Activated naive CD4-positive, alpha-beta T cell (primary cell): Measurements from ENCODE around the gene SHC1.

ENCODE experiments used
- DNase-seq, 4 experiments: peaks; one replicate each; lab custom pipeline; 2025; lab: John Stamatoyannopoulos, UW

SHC1 gene

GRCh38 chr1:154973344-154974101 lies 3.0 kb upstream of the SHC1 start:
- DNase-seq: peak; percentile 67 to 79 (median 71)

GRCh38 chr1:154972517-154973343 lies 2.2 kb upstream of the SHC1 start:
- DNase-seq: no peak

GRCh38 chr1:154972213-154972516 lies 1.6 kb upstream of the SHC1 start:
- DNase-seq: no peak

- DNase-seq: no peak
These were observed 923 bp upstream of the SHC1 start for GRCh38 chr1:154971341-154971998.

- no peak for DNase-seq
These were observed 591 bp downstream of the SHC1 start for GRCh38 chr1:154969860-154970452.

GRCh38 chr1:154969246-154969645 lies 1.3 kb downstream of the SHC1 start:
- no peak for DNase-seq

GRCh38 chr1:154968731-154969130 lies 1.8 kb downstream of the SHC1 start:
- no peak for DNase-seq

GRCh38 chr1:154967331-154967950 lies 3.1 kb downstream of the SHC1 start:
- DNase-seq: no peak

GRCh38 chr1:154966111-154966510 lies 4.4 kb downstream of the SHC1 start:
- no peak for DNase-seq

- DNase-seq: no peak
These were observed 6.2 kb downstream of the SHC1 start for GRCh38 chr1:154964359-154964758.

GRCh38 chr1:154963643-154964042 lies 6.9 kb downstream of the SHC1 start:
- DNase-seq: no peak

GRCh38 chr1:154962795-154963330 lies 7.7 kb downstream of the SHC1 start:
- no peak for DNase-seq

GRCh38 chr1:154962156-154962749 lies 8.3 kb downstream of the SHC1 start:
- DNase-seq: no peak

GRCh38 chr1:154961207-154962155 lies 9.1 kb downstream of the SHC1 start, which contains the start of gene PYGO2:
TSS of gene PYGO2 (minus strand) at chr1:154961782. CDS start at chr1:154961576, 206 bp downstream.
- DNase-seq: peak; percentile 50 to 75 (median 62)

- DNase-seq: no peak
These were observed 10.0 kb downstream of the SHC1 start for GRCh38 chr1:154960446-154961136.

- DNase-seq: no peak
These were observed 11.1 kb downstream of the SHC1 start for GRCh38 chr1:154959426-154959780.

GRCh38 chr1:154958681-154959425 lies 11.7 kb downstream of the SHC1 start:
- DNase-seq: no peak

- DNase-seq: no peak
These were observed 12.5 kb downstream of the SHC1 start for GRCh38 chr1:154958036-154958435.
